ENCODE data around the gene CERS6. TPM values are rescaled to one million over a fixed set of nuclear protein-coding genes. Genes with fewer than 3 reads are reported as not detected.

CERS6 gene
- total RNA-seq, 4 donors from 2014 or later, result 17.6 to 31.1 (median 24.1) TPM

DNA sequence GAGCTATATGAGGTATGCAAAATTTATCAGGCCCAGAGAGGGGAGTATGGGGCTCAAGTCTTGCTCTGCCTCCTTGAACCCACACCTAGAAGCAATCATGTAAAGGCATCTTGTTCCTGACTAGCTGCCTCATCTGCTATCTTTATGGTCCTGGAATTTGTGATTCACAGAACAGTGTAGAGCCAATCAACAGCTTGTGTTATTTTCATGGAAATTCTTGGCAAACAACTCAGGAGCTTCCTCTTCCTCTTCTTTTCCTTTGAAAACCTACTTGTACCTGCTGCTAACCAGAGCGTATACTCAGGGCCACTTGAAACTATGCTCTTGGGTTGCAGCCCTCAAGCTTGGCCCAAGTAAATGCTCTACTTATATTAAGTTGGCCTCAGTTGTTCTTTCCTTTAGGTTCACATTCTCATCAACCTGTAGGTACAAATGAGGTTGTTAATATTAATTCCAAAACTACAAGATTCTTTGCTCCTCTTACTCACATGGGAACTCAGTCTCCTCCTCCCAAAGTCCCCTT is 342.9 kb downstream of the CERS6 start:
- H3K4me1 ChIP-seq, result peaks cover 0 to 28% (median 0%) of the 10 kb centered on the region in 3 donors
- no peak overlapping the region for H3K27ac ChIP-seq
- no peaks in the 10 kb centered on the region for H3K36me3 ChIP-seq
- TF ChIP-seq, protein P1, sequence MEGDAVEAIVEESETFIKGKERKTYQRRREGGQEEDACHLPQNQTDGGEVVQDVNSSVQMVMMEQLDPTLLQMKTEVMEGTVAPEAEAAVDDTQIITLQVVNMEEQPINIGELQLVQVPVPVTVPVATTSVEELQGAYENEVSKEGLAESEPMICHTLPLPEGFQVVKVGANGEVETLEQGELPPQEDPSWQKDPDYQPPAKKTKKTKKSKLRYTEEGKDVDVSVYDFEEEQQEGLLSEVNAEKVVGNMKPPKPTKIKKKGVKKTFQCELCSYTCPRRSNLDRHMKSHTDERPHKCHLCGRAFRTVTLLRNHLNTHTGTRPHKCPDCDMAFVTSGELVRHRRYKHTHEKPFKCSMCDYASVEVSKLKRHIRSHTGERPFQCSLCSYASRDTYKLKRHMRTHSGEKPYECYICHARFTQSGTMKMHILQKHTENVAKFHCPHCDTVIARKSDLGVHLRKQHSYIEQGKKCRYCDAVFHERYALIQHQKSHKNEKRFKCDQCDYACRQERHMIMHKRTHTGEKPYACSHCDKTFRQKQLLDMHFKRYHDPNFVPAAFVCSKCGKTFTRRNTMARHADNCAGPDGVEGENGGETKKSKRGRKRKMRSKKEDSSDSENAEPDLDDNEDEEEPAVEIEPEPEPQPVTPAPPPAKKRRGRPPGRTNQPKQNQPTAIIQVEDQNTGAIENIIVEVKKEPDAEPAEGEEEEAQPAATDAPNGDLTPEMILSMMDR (IDR thresholded peaks at IDR 0.05), result no peak
- TF ChIP-seq POLR2A (IDR thresholded peaks at IDR 0.05), result no peak
- no peaks in the 10 kb centered on the region for H3K27me3 ChIP-seq
- WGBS, 2 donors, result 91 to 94% methylated on average over 1 of the region's 1 CpG
- DNase-seq, result no peak
- intact Hi-C loops (cut with DNase I), result no loop called here
- H3K9me3 ChIP-seq, result no peaks in the 10 kb centered on the region
- H3K4me3 ChIP-seq, result no peak overlapping the region

DNA sequence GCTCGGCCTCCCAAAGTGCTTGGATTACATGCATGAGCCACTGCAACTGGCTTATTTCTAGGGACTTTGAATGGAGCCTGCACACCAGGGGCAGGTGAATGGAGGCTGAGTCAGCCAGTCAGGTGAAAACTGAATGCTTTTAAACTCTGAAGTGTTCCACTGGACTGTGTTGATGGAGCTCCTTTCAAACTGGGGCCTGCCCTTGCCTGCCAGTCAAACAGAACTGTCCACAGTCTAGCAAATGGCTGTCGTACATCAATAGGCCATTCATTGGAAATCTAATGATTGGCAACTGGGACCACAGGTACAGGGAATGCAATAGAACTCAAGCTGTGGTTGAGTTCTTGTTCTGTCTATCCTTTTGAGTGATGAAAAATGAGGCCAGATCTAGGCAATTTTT is 345.4 kb downstream of the CERS6 start:
- H3K27ac ChIP-seq, result peak overlapping the region in 2 of 4 donors; percentile 64 to 80
- no peaks in the 10 kb centered on the region for H3K36me3 ChIP-seq
- no peaks in the 10 kb centered on the region for H3K27me3 ChIP-seq
- no peak for DNase-seq
- WGBS, 2 donors, result 50 to 100% methylated on average over 1 to 2 of the region's 2 CpGs
- peaks cover 0 to 24% (median 0%) of the 10 kb centered on the region in 3 donors for H3K4me1 ChIP-seq
- intact Hi-C loops (cut with DNase I), result no loop called here
- TF ChIP-seq POLR2A (IDR thresholded peaks at IDR 0.05), result no peak
- TF ChIP-seq, protein P1 (IDR thresholded peaks at IDR 0.05), result no peak
- H3K4me3 ChIP-seq, result no peak overlapping the region
- no peaks in the 10 kb centered on the region for H3K9me3 ChIP-seq

DNA sequence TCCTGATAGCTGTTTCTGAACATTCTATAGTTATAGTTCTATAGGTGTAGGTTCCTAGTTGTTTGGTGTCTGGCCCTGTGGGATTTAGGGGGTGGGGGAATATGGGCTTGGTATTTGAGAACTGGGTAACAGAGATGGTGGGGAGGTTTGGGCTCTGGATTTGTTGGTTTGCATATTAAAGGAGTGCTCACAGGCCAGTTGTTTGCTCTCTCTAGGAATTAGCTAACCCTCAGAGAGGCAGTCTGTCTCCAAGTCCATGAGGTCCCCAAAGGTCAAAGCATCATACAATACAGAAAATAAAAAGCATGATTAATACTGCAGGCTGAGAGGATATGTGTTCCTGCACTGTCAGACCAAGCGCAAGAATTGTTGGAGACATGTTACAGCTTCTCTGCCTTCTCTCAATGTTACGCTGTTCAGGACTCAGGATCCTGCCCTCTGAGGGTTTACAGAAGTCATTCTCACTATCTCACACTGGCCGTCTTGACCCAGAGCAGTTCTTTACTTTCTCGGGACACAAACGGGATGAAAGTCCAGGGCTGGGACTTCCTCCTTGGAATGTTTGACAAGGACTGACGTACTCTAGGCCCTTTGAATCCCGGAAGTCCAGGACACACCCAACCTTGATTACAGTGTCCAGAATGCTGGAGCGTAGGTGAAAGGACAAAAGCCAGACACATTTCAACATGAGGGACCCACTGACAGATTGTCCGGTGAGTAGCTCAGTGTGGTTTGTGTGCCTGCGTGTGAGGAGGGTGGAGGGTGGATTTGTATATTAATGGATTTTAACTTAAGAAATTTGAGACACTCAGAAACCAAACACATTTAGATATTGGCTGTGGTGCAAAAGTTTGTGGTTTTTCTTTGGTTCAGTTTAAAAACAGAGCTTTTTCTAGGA is 346.1 kb downstream of the CERS6 start, which contains the start of gene NOSTRIN:
NOSTRIN (plus strand) TSS at position 677 of the 898 bp plus-strand sequence; CDS start at position 687, 10 bp downstream.
- H3K9me3 ChIP-seq, result no peaks in the 10 kb centered on the region
- no peaks in the 10 kb centered on the region for H3K27me3 ChIP-seq
- H3K4me3 ChIP-seq, result peak within 1 kb of the TSS; percentile 0 to 53 (median 26)
- intact Hi-C loops (cut with DNase I), result no loop called here
- H3K36me3 ChIP-seq, result no peaks in the 10 kb centered on the region
- H3K27ac ChIP-seq, result peak within 1 kb of the TSS; percentile 7 to 80 (median 54)
- no peak for DNase-seq
- TF ChIP-seq POLR2A (IDR thresholded peaks at IDR 0.05), result peak in 2 of 4 donors; percentile 11 to 15
- TF ChIP-seq, protein P1 (IDR thresholded peaks at IDR 0.05), result no peak
- peaks cover 0 to 22% (median 0%) of the 10 kb centered on the region in 3 donors for H3K4me1 ChIP-seq
- WGBS, 2 donors, result 43 to 66% methylated on average over 8 to 10 of the region's 10 CpGs

DNA sequence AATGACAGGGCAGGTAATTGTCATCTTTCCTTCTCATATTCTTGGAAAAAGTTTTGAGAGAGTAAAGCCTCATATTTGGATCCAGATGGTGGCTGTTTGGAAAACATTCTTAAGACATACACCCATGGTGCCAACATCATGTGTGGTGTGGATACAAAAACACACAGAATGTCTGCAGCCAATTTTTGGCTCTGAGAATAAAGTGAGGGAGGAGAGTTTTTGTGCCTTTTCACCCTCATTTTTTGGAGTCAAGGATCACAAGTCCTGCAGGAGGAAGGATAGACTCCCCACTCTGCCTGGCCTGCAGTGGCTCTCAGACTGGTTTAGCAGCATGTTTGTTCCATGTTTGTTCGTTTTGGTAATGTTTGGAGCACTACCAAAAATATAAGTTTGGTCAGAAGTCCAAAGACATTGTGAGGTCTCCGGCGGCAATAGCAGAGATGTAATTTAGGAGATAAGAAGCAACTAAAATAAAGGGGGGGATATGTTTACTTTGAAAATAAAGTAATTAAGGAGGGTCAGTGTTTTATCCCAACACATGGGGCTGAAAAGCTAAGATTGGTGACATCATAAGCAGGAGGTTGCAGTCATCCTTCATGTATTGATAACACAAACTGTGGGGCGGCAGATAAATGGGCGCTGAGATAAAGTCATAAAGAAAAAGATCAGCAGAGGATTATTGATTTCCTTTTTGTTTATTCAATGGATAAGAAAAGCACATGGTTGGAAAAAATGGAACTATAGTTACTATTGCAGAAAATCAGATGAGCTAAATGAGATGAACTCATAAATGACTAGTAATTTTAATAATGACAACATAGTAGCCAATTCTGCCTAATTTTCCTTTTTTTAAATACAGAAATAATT is 347.0 kb downstream of the CERS6 start:
- Histone ChIP-seq H3K4me1 (peaks cover 0 to 13% (median 0%) of the 10 kb centered on the region in 3 donors), H3K27ac (peak overlapping the region; percentile 7 to 80 (median 54)), H3K36me3 (no peaks in the 10 kb centered on the region), H3K27me3 (no peaks in the 10 kb centered on the region), H3K9me3 (no peaks in the 10 kb centered on the region), H3K4me3 (peak overlapping the region; percentile 0 to 53 (median 26))
- no peak for DNase-seq
- 64 to 69% methylated on average over 5 of the region's 5 CpGs for WGBS, 2 donors
- no peak for TF ChIP-seq POLR2A (IDR thresholded peaks at IDR 0.05)
- TF ChIP-seq, protein P1 (IDR thresholded peaks at IDR 0.05), result no peak
- intact Hi-C loops (cut with DNase I), result no loop called here

Data from esophagus squamous epithelium (tissue), 5 donors.